GM12865 (cell line): ENCODE data around the gene MS4A8.
"Not testable (repeated sequence)": the region's sequence is repeated elsewhere in the genome, so short reads cannot be mapped to it uniquely, and the experiment has no call there.

Experiments used
- DNase-seq: peaks from one replicate; pipeline ENCODE4 v3.0.0; 2010; ENCODE audit warnings: low read depth
- H3K4me3 ChIP-seq: 2 replicates; pipeline ENCODE4 v1.5.1; 2011; ENCODE audit warnings: mild to moderate bottlenecking, low read depth, low read length, control low read depth
- TF ChIP-seq, protein P1 (sequence below): IDR thresholded peaks from 2 replicates; pipeline ENCODE4 v1.5.1; 2011; ENCODE audit warnings: low read length, control low read depth, low read depth, inconsistent platforms; ENCODE audit not compliant: insufficient read depth; ENCODE audit errors: missing control alignments

The MS4A8 gene

GRCh38 chr11:60754887-60755286 is 55.5 kb downstream of the MS4A8 start:
- no peak for DNase-seq

GRCh38 chr11:60756307-60757032 is 57.1 kb downstream of the MS4A8 start, which contains the start of gene MS4A15:
Gene MS4A15, plus strand, starts transcription at chr11:60756867. Its CDS starts 6,867 bp downstream, at chr11:60763734.
- TF ChIP-seq, protein P1, sequence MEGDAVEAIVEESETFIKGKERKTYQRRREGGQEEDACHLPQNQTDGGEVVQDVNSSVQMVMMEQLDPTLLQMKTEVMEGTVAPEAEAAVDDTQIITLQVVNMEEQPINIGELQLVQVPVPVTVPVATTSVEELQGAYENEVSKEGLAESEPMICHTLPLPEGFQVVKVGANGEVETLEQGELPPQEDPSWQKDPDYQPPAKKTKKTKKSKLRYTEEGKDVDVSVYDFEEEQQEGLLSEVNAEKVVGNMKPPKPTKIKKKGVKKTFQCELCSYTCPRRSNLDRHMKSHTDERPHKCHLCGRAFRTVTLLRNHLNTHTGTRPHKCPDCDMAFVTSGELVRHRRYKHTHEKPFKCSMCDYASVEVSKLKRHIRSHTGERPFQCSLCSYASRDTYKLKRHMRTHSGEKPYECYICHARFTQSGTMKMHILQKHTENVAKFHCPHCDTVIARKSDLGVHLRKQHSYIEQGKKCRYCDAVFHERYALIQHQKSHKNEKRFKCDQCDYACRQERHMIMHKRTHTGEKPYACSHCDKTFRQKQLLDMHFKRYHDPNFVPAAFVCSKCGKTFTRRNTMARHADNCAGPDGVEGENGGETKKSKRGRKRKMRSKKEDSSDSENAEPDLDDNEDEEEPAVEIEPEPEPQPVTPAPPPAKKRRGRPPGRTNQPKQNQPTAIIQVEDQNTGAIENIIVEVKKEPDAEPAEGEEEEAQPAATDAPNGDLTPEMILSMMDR = peak; percentile 45
- peak; percentile 75 for DNase-seq
- H3K4me3 ChIP-seq = no peak within 1 kb of the TSS

More at GRCh38 chr11:60754887-60755286, 55.5 kb downstream of the MS4A8 start:
- H3K4me3 ChIP-seq = no peak overlapping the region
- TF ChIP-seq, protein P1 = no peak

GRCh38 chr11:60757231-60757800 is 57.9 kb downstream of the MS4A8 start:
- TF ChIP-seq, protein P1 = no peak
- no peak overlapping the region for H3K4me3 ChIP-seq
- DNase-seq = no peak

DNA sequence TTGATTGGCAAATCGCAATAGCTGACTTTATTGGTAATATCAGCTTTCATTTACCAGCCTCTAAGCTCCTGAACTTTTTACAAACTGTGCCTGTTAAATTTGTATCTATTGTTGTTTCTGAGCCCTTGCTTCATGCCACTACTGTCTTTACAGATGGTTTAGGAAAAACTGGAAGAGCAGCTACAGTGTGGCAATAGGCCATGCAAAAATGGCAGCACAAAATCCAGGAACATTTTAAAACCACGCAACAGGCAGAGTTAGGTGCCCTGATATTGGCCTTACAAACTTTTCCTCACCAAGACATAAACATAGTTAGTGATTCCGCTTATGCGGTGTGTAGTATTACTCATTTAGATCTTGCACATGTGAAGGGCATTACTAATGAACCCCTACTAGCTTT is 59.3 kb downstream of the MS4A8 start:
- DNase-seq, H3K4me3 ChIP-seq: not testable (repeated sequence)

GRCh38 chr11:60759438-60760225 is 60.2 kb downstream of the MS4A8 start:
- DNase-seq, H3K4me3 ChIP-seq: not testable (repeated sequence)

DNA sequence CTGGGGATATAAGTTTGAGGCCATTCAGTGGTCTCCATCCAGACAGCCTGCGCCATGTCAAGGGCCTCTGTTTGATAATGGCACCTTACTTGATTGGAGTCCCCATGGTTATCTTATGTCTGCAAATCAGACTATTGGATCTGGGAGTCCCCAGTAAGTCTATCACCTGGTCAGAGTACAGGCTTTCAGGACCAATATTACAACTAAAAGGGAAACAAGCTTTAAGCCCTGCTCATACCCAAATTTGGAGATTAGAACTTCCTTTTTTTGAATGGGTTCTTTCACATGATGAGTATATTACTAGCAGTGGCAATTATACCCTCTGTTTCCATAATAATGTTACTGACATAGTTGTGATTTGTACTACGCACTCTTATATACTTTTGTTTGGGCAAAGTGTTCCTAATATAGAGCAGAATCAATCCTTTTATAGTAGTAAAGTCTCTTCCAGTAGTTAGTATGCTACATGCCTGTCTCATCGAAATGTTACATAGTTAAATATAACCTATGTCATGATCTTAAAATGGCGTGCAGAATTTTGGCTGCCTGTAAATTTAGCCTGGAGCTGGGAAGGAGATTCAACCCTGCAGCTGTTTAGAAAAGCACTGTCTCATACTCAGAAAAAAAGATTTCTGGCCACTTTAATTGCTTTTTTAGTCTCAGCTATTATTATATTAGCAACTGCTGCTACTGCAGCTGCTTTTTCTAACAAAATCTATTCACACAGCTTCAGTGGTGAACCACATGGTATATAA is 62.2 kb downstream of the MS4A8 start:
- TF ChIP-seq, protein P1 = no peak
- DNase-seq = peak; percentile 72
- H3K4me3 ChIP-seq = no peak overlapping the region

DNA sequence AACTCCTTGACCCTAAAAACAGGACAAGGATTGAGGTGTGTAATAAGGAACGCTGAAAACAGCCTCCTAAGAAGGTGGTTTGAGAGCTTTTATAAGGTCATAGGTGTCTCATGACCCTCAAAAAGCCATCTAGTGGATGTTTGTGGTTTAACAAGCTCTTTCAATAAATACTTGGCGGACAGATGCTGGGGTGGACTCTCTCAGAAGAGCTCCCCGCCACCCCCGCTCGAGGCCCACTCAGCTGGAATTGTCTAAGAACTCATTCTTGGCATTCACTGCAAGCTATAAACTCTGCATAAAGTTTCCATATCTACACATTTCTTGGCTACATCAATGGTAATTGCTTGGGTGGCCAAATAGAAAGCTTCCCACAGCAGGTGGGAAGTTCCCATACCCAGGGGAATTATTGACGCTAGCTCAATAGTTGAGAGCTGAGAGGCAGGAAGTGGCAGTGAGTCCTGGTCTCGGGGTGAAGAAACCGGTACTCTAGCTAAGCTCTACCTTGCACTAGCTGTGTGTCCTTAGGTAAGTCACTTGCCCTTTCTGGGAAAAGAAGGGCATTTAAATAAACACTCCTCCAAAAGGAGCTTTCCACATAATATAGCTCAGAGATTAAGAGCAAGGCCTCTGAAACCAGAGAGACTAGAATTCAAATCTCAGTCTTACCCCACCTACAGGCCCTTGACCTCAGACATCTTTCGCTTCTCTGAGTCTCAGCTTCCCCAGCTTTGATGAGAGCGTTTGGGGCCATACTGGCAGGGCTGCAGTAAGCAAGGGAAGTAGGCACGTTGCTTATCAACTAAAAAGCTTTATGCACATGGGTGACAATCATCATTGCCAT is 63.7 kb downstream of the MS4A8 start:
- peak; percentile 95 for DNase-seq
- peak overlapping the region; percentile 47 for H3K4me3 ChIP-seq
- TF ChIP-seq, protein P1 = peak; percentile 59
